OCI-M2 (cell line): Measurements from ENCODE around the gene ATP13A3.
"Not testable (repeated sequence)": the region's sequence is repeated elsewhere in the genome, so short reads cannot be mapped to it uniquely, and the experiment has no call there.

Experiments
- DNase-seq: peaks from one replicate; lab custom pipeline; 2025; ENCODE audit not compliant: unreplicated experiment; lab: John Stamatoyannopoulos, UW

The ATP13A3 gene

DNA sequence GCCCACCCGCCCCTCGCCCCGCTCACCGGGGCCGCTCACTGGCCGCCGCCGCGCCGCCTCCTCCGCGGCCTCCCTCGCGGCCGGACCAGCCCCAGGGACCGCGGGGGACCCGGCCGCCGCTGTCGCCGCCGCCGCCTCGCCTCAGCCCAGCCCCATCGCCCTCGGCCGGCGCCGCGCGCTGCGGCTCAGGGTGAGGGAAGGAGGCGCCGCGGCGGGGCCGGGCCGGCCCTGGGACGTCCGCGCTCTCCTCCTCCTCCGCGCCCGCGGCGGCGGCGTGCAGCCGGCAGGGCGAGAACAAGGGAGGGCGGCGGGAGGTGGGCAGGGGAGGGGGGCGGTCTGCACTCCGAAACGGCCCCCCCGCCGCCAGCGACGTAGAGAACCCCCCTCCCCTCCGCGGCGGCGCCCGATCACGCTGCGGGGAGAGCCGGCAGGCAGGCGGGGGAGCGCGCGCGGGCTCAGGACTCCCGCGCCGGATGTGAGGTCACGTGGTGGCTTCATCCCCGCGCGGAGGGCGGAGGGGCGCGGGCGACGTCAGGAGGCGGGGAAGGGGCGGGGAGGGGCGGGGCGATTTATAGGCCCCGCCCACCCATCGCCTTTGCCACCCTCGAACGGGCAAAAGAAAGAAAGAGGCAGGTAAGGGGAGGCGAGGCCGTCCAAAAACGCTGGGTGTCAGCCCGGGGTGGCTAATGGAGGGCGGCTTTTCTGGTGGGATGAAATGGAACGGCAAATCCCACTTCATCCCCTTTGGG, at the start of gene ATP13A3:
ATP13A3 (minus strand) TSS at position 463 of the 749 bp plus-strand sequence. CDS start 24,812 bp downstream, outside the sequence.
- DNase-seq: no peak

DNA sequence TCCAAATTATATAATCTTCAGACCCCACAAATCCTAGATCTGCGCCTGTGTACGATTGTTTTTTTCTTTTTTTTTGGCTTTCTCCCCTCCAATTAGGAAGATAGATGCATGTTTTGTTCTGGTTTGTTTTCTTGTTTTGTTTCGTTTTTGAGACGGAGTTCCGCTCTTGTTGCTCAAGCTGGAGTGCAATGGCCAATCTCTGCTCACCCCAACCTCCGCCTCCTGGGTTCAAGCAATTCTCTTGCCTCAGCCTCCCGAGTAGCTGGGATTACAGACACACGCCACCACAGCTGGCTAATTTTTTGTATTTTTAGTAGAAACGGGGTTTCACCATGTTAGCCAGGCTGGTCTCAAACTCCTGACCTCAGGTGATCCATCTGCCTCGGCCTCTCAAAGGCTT, 48.4 kb upstream of the ATP13A3 start:
- DNase-seq: not testable (repeated sequence)

DNA sequence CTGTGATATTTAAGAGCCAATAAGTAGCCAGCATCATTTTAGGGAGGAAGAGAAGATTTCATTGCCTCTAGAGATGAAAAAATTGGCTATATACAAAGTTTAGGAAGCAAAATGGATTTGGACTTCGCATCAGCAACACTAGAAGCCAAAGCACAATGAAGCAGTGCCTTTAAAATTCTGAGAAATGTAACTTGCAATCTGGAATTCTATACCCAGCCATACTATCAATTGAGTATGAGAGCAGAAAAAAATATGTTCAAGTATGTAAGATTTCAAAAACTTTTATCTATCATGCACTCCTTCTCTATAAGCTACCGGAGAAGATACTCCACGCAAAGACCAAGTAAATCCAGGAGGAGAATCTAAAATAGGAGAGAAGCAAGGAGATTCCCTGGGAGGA, 47.4 kb upstream of the ATP13A3 start:
- no peak for DNase-seq

DNA sequence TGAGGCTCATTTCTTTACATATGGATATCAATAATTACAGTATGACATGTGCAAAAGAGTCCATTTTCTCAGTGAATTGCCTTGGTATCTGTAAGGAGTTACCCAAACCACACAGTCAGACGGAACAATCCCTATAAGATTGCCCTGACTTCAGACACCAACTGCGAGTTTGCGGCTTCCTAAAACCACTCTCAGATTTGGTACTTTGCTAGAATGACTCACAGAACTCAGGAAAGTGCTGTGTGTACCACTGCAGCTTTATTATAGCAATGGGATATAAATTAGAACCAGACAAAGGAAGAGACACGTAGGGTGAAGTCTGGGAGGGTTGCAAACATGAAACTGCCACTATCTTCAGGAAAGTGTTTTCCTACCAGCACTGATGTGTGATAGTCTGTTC, 45.8 kb upstream of the ATP13A3 start:
- no peak for DNase-seq

DNA sequence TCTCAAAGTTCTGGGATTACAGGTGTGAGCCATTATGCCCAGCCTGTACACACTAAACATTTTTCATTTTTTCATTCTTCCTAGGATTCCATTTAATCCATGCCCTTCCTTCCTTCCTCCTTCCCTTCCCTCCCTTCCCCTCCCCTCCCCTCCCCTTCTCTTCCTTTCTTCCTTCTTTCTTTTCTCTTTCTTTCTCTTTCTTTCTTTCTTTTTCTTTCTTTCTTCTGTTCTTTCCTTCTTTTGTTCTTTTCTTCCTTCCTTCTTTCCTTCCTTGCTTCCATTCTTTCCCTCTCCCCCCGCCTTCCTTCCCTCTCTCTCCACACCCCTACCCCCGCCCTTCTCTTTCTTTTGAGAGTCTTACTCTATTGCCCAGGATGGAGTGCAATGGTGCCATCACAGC, 40.9 kb upstream of the ATP13A3 start:
- DNase-seq: no peak

DNA sequence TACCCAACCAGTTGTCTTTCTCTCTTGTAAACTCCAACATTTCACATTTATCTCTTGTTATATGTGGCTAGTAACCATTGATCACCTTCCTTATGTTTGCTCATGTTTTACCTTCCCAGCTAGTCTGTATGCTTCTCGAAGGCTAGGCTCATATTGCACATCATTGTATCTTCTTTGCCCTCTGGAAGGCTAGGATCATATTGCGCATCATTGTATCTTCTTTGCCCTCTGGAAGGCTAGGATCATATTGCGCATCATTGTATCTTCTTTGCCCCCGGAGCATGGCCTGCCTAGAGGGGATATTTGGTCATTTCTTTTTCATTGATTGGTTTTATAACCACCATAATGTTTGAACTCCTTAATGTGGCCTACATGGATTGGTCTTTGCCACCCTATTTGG, 39.4 kb upstream of the ATP13A3 start:
- no peak for DNase-seq

DNA sequence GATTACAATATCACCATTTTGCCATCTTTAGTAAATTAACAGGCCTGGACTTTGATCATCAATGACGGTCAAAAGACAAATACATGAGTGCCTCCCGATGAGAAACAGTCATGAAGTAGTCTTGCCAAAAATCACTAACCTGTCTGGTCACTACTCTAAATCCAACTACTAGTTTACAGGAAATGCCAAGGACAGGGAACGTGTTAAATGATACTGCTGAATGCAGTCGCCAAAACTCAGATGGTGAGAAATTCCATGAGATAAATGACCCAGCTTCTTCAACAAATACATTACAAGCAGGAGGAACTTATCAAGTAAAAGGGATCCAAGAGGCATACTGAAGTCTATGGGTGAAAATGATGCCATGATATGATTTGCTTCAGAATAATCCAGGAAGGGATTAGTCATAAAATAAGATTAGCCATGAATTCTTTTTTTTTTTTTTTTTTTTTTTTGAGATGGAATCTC, 35.8 kb upstream of the ATP13A3 start:
- DNase-seq: no peak

DNA sequence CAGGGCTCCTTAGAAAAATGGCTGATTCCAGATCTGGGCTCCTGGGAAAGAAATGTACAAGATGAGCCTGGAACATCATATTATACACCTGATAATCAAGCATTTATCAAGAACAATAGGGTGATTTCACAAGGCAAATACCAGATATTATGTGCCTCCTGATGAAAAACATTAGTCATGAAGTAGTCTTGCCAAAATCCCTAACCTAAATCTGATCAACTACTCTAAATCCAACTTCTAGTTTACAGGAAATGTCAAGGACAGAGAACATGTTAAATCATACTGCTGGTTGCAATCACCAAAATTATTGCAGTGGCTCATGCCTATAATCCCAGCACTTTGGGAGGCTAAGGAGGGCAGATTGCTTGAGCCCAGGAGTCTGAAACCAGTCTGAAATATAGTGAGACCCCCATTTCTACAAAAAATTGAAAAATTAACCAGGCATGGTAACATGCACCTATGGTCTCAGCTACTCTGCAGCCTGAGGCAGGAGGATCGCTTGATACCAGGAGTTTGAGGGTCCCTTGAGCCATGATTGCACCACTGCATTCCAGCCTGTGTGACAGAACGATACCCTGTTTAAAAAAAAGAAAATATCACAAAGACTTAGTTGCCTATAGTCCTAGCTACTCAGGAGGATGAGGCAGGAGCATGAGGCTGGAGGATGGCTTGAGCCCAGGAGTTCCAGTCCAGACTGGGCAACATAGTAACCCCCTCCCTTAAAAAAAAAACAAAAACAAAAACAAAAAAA, 34.9 kb upstream of the ATP13A3 start:
- DNase-seq: no peak

DNA sequence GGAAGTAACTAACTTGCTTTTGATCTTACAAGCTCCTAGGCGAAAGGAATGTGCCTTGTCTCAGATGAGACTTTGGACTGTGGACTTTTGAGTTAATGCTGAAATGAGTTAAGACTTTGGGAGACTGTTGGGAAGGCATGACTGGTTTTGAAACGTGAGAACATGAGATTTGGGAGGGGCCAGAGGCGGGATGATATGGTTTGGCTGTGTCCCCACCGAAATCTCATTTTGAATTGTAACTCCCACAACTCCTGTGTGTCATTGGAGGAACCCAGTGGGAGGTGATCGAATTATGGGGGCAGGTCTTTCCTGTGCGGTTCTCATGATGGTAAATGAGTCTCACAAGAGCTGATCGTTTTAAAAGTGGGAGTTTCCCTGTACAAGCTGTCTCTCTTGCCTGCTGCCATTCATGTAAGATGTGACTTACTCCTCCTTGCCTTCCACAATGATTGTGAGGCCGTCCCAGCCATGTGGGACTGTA, 33.9 kb upstream of the ATP13A3 start:
- not testable (repeated sequence) for DNase-seq

DNA sequence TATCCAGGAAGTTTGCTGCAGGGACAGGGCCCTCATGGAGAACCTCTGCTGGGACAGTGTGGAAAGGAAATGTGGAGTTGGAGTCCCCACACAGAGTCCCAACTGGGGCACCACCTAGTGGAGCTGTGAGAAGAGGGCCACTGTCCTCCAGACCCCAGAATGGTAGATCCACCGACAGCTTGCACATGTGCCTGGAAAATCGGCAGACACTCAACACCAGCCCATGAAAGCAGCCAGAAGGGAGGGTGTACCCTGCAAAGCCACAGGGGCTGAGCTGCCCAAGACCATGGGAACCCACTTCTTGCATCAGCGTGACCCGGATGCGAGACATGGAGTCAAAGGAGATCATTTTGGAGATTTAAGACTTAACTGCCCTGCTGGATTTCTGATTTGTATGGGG, 33.4 kb upstream of the ATP13A3 start:
- DNase-seq: not testable (repeated sequence)

DNA sequence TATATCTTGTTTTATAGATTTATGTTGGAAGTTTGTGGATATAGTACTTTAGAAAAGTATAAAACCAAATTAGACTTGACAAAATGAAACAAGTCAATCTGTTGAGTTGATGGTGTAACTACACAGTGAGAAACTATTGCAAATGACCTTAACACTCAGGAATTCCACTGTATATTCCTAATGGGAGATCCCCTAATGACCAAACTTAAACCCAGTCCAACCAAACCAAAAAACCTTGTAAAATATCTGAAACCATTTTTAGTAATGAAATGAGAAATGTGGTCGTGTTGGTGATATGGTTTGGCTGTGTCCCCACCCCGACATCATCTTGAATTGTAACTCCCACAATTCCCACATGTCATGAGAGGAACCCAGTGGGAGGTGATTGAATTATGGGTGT, 31.9 kb upstream of the ATP13A3 start:
- no peak for DNase-seq

DNA sequence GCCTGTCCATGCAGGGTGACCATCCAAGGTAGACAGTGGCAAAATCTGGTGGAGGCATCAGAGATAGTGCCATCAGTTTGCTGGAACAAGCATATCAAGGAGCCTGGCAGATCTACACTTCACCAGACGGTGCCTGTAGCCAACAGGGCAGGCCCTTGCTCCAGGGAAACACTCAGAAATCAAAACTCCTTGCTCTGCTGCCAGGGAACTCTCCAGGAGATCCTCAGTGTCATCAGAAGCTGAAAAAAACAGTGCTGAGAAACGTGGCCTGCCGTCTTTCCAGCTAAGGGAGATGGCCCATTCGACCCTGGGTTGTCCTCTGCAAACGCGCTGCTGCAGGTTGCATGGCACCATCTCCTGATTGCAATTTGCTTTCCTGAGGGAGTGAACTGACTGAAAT, 30.5 kb upstream of the ATP13A3 start:
- DNase-seq: no peak

DNA sequence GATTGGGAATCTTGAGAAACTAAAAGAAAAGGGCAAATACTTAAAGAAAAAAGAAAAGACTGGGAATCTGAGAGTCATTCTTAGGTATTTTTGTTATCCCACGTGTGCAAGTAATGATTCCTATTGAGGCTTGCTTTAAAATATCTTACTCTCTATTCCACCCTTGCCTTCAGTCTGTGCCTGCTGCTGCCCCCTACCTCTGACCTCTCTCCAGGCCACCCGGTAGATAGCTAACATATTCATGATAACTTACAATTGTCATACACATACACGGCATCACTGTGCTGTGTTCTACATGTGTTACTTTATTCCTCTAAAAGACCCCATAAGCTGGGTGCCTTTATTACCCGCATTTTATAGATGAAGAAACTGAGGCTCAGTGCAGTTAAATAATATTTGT, 27.8 kb upstream of the ATP13A3 start:
- no peak for DNase-seq

DNA sequence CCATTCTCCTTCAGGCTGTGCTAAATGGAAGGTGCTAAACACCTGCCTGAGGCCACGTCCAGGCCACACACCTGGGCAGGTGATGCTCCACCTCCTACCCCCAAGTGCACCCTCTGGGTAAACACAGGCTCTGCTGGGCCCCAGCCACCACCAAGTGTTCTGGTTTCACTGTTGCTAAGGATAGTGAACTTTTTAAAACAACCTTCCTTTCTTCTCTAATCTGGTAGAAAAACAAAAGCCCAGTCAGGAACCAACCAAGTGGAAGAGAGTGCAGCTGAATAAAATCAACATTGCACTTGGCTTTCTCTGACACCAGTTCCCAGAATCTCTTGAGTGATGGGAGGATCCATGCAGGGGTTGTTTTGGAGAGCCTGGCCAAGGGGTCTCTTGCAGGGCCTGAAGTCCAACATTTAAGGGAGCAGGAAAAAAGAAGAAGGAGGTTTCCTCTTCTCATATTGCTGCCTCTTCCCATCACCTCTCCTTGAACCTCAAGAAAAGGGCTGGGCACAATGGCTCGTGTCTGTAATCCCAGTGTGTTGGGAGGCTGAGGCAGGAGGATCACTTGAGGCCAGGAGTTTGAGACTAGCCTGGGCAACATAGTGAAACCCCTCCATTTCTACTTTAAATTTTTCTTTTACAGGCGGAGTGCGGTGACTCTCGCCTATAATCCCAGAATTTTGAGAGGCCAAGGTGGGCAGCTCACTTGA, 26.2 kb upstream of the ATP13A3 start:
- DNase-seq: no peak

DNA sequence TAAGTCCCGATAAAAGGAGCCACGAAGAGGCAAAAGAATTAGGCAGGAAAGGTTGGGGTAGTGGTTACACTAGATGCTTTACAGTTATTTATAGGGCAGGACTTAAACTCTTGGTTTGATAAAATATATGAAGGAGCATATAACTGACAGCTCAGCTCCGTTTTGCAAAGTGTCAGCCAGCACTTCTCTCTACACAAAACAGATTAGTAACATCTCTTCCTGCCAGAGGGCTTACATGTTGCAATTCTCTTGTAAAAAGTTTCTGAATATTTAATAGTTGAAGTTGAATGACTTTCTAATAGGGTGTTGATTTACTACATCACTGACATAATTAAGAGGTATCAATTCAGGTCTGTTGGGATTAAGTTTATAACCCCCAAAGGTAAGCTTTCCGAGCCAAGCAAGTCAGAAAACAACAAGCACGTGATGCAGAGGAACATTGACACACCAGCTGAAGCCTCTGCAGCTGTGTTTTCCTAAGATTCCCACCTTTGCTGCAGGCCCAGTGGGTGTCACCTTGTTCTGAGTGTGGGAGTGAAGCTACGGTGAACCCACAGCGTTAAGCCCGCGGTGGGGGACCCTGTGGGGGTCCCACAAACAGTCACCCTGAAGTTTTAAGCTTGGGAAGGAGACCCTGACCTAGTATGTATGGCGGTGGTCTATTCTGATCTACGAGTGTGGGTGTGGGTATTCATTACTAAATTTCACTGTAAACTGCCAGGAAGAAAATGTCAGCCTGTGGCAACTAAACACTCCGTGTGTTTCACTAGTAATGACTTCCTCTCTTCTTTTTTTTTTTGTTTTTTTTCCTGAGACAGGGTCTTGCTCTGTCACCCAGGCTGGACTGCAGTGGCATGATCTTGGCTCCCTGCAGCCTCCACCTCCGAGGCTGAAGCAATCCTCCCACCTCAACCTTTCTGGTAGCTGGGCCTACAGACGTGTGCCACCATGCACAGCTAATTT, 22.0 kb upstream of the ATP13A3 start:
- no peak for DNase-seq

DNA sequence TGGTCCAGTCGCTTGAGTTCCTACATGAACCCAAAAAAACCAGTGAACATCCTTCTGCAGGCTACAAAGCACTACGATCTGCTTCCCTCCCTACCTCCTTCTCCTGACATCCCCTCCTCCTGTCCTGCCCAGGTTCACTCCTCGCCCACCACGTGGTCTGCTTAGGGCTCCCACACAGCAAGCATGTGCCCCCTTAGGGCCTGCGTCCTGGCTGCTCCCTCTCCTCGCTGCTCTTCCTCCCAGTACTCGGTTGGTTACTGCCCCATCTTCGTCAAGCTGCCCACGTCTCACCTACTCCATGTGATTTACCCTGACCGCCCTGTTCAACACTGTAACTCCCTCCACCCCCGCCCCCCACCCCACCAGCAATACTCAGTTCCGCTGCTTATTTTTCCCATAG, 20.8 kb upstream of the ATP13A3 start:
- DNase-seq: no peak

DNA sequence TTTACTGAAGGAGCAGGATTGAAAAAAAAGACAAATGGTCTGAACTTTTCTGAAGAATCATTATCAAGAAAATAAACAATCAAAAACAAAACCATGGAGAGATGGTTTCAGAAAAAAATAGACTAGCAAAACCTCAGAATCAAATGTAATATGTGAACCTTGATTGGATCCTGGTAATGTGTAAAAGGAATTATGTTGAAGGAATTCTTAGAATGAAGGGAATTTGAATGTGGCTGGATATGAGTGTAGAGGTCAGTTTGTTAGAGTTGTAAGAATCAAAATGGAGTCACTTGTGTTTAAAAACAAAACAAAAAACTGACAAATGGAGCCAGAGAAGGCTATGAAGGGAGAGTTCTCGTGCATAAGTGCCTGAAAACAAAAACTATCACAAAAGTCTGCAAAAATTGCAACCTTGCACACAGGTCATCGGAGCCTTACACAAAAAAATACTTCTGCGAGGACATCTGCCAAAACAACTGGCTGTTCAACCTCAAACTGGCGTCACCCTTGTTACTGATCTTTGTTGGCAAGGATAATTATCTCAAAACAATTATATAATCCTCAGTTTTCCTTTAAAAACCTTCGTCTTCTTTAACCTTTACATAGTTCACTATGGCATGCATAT, 19.1 kb upstream of the ATP13A3 start:
- no peak for DNase-seq

DNA sequence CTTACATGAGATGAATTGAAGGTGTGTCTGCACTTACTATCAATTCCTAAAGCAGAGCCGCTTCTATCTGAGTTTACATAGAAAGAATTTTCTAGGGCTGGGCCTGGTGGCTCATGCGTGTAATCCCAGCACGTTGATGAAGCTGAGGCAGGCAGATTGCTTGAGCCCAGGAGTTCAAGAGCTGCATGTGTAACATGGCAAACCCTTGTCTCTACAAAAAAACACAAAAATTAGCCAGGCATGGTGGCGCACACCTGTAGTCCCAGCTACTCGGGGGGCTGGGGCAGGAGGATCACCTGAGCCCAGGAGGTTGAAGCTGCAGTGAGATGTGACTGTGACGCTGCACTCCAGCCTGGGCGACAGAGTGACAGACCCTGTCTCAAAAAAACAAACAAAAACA, 18.1 kb upstream of the ATP13A3 start:
- no peak for DNase-seq

DNA sequence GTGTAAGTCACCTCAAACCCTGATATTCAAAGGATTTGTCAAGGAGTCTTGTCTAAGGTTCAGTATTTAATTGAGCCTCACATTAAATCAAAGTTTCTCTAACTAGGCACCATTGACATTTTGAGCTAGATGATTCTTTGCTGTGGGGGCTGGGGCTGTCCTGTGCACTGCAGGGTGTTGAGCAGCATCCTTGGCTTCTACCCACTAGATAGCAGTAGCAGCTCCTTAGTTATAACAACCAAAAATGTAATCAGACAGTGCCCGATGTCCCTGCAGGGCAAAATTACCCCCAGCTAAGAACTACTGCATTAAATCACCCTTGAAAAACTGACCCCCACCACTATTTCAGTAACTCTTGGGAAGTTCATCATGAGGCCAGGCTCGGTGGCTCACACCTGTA, 17.3 kb upstream of the ATP13A3 start:
- no peak for DNase-seq

DNA sequence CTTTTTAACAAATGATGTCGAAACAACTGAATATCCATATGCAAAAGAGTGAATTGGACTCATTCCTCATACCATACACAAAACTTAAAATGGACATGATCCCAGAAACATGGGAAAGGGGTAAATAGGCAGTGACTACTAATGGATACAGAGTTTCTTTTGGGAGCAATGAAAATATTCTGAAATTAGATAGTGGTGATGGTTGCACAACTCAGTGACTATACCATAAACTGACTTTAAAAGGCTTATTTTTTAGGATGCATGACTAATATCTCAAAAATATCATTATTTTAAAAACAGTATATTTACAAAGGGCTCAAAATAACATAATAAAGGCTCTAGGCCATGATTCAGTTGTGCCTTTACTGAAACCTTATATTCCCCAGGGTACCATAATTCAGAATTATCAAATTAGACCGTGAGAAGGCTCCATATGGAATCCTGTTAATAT, 16.3 kb upstream of the ATP13A3 start:
- DNase-seq: no peak
